NCI-H2171 treated with DMSO at 0.1 percent for 48 hours (cell line): ENCODE results near the gene SDS.
A peak's percentile ranks its signal among the peaks of the same experiment; 100 is the strongest.

ENCODE experiments used
- DNase-seq: peaks from one replicate; lab custom pipeline; 2025; lab: John Stamatoyannopoulos, UW

Gene SDS

GRCh38 chr12:113424915-113425823 lies 21.5 kb upstream of the SDS start:
- DNase-seq = peak; percentile 17

GRCh38 chr12:113424456-113424855 lies 20.8 kb upstream of the SDS start:
- DNase-seq = no peak

GRCh38 chr12:113422886-113423669 lies 19.4 kb upstream of the SDS start:
- no peak for DNase-seq

- no peak for DNase-seq
Measured at GRCh38 chr12:113422030-113422885, 18.6 kb upstream of the SDS start, which contains the start of gene SDSL. TSS of gene SDSL (plus strand) at chr12:113422380. CDS start at chr12:113427983, 5,603 bp downstream.

- DNase-seq = no peak
Measured at GRCh38 chr12:113420996-113421595, 17.4 kb upstream of the SDS start.

- no peak for DNase-seq
Measured at GRCh38 chr12:113418213-113418879, 14.7 kb upstream of the SDS start.

GRCh38 chr12:113416091-113416754 lies 12.5 kb upstream of the SDS start:
- peak; percentile 60 for DNase-seq

- no peak for DNase-seq
Measured at GRCh38 chr12:113414519-113415038, 10.9 kb upstream of the SDS start.

GRCh38 chr12:113413488-113413939 lies 9.8 kb upstream of the SDS start:
- peak; percentile 41 for DNase-seq

- no peak for DNase-seq
Measured at GRCh38 chr12:113409462-113410124, 5.9 kb upstream of the SDS start.

- DNase-seq = no peak
Measured at GRCh38 chr12:113408756-113409298, 5.1 kb upstream of the SDS start.

GRCh38 chr12:113407931-113408600 lies 4.4 kb upstream of the SDS start:
- no peak for DNase-seq

GRCh38 chr12:113405694-113406093 lies 2.0 kb upstream of the SDS start:
- DNase-seq = no peak

- DNase-seq = no peak
Measured at GRCh38 chr12:113402586-113403260, 964 bp downstream of the SDS start.

- DNase-seq = no peak
Measured at GRCh38 chr12:113401066-113402000, 2.4 kb downstream of the SDS start.

- no peak for DNase-seq
Measured at GRCh38 chr12:113400362-113400761, 3.3 kb downstream of the SDS start.

GRCh38 chr12:113399490-113399889 lies 4.2 kb downstream of the SDS start:
- no peak for DNase-seq
